Suprapubic skin (tissue), 4 donors: ENCODE data around the gene ISL2. TPM values are rescaled to one million over a fixed set of nuclear protein-coding genes. Genes with fewer than 3 reads are reported as not detected.

ENCODE experiments used
- DNase-seq, 2 donors: peaks; one replicate each; pipeline ENCODE4 v3.0.0-alpha.2; 2019; ENCODE audit warnings: low spot score in 2 of 2
- H3K27ac ChIP-seq: fragments of 200-600 bp; sonication (generic); one replicate; pipeline ENCODE4 v1.5.1; 2019
- H3K27me3 ChIP-seq: fragments of 200-600 bp; sonication (generic); one replicate; pipeline ENCODE4 v1.5.1; 2019
- H3K36me3 ChIP-seq: fragments of 200-600 bp; sonication (generic); one replicate; pipeline ENCODE4 v1.5.1; 2019
- H3K4me1 ChIP-seq: fragments of 200-600 bp; sonication (generic); one replicate; pipeline ENCODE4 v1.5.1; 2019
- H3K4me3 ChIP-seq: fragments of 200-600 bp; sonication (generic); one replicate; pipeline ENCODE4 v1.5.1; 2019; ENCODE audit warnings: mild to moderate bottlenecking
- H3K9me3 ChIP-seq: fragments of 200-600 bp; sonication (generic); one replicate; pipeline ENCODE4 v1.5.1; 2019
- EP300 ChIP-seq: sonication (generic); formaldehyde crosslinking; IDR thresholded peaks from one replicate; pipeline ENCODE4 v1.6.1; 2017; ENCODE audit warnings: antibody characterized with exemption
- POLR2A ChIP-seq, 2 donors: fragments of 450-650 bp; IDR thresholded peaks; one replicate each; pipeline ENCODE4 v1.6.1; 2017; ENCODE audit warnings: antibody characterized with exemption in 2 of 2, mild to moderate bottlenecking in 2 of 2, moderate library complexity in 2 of 2
- POLR2AphosphoS5 ChIP-seq, 3 donors: sonication (generic); formaldehyde crosslinking; IDR thresholded peaks; one replicate each; pipeline ENCODE4 v1.6.1; 2017; ENCODE audit warnings: antibody characterized with exemption in 3 of 3
- WGBS: methylation state at CpG from one replicate; pipeline ENCODE4 v1.1.5; 2018; 5-methylcytosine and 5-hydroxymethylcytosine counted together
- total RNA-seq, 4 donors: library from RNA; depleted of rRNA; stranded (reverse); fragments of >200 nt; gene quantifications; one replicate each; pipeline ENCODE4 v1.1.0, GENCODE V29; 2016
- TF ChIP-seq, protein P1 (sequence below), 2 donors: fragments of 200-600 bp in 1 of 2; fragments of 450-650 bp in 1 of 2; sonication (generic) in 1 of 2; IDR thresholded peaks; one replicate each; pipeline ENCODE4 v1.5.1; 2016 to 2019; ENCODE audit warnings: antibody characterized with exemption in 2 of 2, mild to moderate bottlenecking in 1 of 2, moderate library complexity in 1 of 2

The ISL2 gene
- total RNA-seq, 4 donors from 2014 or later: 0.76 TPM; not detected in 3

DNA sequence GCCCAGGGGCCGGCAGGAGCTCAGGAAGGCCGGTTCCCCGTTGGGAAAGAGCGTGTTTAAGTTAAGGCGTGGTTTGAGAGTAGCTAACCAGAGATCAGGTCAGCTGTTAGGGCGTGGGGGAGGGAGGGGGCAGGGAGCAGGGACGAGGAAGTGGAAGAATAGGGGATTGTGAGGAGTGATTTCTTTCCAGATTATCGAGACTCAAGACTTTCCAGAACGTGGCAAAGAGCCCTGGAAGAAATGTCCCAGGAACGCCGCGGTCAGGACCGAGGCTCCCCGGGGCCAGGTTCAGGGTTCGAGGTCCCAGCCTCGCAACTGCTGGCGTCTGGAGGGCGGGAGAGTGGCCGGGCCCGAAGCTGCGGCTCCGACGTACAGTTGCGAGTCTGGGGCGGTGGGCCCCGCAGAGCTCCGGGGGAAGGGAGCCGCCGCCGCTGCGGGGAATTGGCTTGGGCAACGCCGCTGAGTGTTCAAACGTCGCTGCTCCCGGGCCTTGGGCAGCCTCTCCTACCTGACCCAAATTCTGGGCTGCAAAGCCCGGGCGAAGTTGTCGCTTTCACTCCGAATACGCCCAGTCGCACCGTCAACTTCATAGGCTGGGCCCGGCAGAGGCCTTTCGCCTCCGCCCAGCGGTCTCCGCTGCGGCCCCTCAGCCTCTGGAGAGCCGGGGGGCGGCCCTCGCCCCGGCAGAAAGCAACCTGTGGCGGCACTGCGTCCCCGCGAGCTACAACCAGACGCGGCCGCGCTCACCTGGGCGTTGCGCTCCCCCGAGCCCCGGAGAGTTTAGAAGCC lies 9.5 kb downstream of the ISL2 start:
- no peak for DNase-seq
- Histone ChIP-seq H3K4me1 (peaks cover 45% of the 10 kb centered on the region), H3K9me3 (no peaks in the 10 kb centered on the region), H3K36me3 (no peaks in the 10 kb centered on the region), H3K4me3 (peak overlapping the region; percentile 50), H3K27ac (no peak overlapping the region), H3K27me3 (peaks cover 64% of the 10 kb centered on the region)
- TF ChIP-seq, protein P1, sequence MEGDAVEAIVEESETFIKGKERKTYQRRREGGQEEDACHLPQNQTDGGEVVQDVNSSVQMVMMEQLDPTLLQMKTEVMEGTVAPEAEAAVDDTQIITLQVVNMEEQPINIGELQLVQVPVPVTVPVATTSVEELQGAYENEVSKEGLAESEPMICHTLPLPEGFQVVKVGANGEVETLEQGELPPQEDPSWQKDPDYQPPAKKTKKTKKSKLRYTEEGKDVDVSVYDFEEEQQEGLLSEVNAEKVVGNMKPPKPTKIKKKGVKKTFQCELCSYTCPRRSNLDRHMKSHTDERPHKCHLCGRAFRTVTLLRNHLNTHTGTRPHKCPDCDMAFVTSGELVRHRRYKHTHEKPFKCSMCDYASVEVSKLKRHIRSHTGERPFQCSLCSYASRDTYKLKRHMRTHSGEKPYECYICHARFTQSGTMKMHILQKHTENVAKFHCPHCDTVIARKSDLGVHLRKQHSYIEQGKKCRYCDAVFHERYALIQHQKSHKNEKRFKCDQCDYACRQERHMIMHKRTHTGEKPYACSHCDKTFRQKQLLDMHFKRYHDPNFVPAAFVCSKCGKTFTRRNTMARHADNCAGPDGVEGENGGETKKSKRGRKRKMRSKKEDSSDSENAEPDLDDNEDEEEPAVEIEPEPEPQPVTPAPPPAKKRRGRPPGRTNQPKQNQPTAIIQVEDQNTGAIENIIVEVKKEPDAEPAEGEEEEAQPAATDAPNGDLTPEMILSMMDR (IDR thresholded peaks at IDR 0.05): no peak
- no peak for TF ChIP-seq EP300
- TF ChIP-seq POLR2A (IDR thresholded peaks at IDR 0.05): no peak
- TF ChIP-seq POLR2AphosphoS5 (IDR thresholded peaks at IDR 0.05): no peak
- WGBS: 7% methylated on average over 20 of the region's 65 CpGs

DNA sequence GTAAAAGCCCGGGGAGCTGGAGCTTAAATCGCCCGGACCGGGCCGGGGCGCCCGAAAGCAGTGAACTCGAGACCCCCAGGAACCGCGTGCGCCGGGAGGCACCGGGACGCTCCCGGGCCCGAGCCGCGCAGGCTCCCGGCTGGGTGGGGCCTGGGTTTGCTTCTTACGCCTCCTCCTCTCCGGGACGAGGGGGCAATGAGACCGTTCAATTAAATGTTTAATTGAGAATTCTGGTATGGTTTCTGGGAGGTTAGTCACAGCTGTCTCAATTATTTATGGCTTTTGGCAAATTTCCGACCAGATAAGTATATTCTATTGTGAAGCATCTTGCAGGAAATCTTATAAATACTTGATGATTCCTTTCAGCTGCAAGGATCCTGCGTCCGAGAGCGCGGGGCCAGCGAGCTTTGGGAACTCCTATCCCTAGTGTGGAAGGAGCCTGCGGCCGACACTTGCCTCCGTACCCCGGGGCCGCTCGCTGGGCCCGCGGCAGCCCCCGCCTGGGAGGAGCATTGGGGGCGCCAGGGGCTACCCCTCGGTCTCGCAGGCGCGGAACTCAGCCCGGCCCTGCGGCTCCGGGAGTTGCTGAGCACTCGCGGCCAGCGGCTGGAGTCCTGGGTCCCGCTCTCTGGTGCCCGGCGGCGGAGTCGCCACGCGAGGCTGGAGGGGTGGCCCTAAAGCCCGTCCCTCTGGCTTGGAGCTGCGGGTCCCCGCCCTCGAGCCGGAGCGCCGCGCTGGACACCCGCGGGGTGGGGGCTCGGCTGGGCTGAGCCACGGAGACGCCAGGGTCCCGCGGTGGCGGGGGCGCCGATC lies 10.3 kb downstream of the ISL2 start:
- H3K4me3 ChIP-seq: peak overlapping the region; percentile 50
- H3K27me3 ChIP-seq: peaks cover 56% of the 10 kb centered on the region
- H3K36me3 ChIP-seq: no peaks in the 10 kb centered on the region
- no peaks in the 10 kb centered on the region for H3K9me3 ChIP-seq
- no peak for DNase-seq
- no peak overlapping the region for H3K27ac ChIP-seq
- WGBS: 13% methylated on average over 33 of the region's 74 CpGs
- H3K4me1 ChIP-seq: peaks cover 37% of the 10 kb centered on the region
- TF ChIP-seq, protein P1 (IDR thresholded peaks at IDR 0.05): no peak
- no peak for TF ChIP-seq EP300
- no peak for TF ChIP-seq POLR2A (IDR thresholded peaks at IDR 0.05)
- no peak for TF ChIP-seq POLR2AphosphoS5 (IDR thresholded peaks at IDR 0.05)

DNA sequence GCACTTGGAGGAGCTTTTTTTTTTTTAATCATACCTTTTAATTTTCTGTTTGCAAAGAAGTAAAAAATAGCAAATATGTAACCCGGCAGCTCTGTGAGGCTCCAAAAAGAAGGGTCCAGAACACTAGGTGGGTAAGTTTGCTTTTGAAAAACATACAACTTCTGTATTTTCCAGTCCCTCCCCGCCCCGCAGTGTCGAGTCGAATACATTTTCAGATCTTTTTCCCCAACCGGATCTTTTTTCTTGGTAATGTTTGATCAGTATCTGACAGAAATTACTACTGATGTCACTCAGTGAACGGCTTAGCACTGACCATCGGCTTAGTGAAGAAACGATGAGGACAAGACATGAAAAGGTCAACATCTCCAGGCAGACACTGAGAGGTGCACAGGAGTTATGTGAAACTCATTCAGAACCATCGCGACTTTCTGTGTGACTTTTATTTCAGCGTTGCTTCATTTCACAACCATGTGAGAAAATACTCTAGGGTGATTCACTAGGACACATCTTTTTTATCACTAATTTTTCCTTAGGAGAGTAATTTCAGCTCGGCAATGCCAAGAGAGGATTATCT lies 11.0 kb downstream of the ISL2 start:
- Histone ChIP-seq H3K27ac (no peak overlapping the region), H3K27me3 (peaks cover 49% of the 10 kb centered on the region), H3K9me3 (no peaks in the 10 kb centered on the region), H3K36me3 (no peaks in the 10 kb centered on the region), H3K4me3 (no peak overlapping the region), H3K4me1 (peaks cover 30% of the 10 kb centered on the region)
- TF ChIP-seq EP300: no peak
- TF ChIP-seq POLR2AphosphoS5 (IDR thresholded peaks at IDR 0.05): no peak
- no peak for TF ChIP-seq POLR2A (IDR thresholded peaks at IDR 0.05)
- TF ChIP-seq, protein P1 (IDR thresholded peaks at IDR 0.05): no peak
- DNase-seq: no peak
- 94% methylated on average over 13 of the region's 13 CpGs for WGBS

DNA sequence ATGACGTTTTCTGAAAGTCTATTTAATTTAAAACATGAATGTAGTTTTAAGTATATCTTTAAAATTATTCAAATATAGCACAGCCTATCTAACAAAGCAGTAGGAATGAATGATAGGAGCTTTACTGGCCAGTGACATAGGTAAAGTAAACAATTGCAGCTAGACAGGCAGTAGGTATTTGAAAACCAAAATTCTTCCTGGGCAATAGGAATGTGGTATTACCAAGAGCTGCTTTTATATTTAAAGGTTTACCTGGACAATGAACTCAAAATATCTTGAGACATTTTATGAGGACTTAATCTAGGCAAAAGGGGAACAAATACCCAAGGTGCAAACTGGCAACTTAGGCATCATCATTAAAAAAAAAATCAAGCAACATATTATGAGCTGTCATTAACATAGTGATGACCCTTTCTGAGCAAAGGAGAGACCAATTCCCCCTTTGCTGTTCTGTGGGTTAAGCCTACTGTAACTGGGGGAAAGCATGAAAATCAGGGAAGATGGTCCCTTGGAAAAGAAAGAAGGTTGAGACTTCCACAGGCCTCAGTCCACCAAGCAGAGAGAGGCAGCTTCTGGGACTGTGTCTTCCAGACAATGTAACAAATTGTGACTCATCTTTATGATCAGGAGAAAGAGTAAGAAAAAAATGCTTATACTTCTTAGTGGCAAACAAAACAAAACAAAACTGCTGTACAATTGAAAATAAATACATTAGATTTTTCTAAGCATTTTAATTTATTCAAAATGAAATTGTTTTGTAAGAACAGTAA lies 12.9 kb downstream of the ISL2 start:
- TF ChIP-seq POLR2A (IDR thresholded peaks at IDR 0.05) (no peak), EP300 (no peak), POLR2AphosphoS5 (IDR thresholded peaks at IDR 0.05) (no peak)
- TF ChIP-seq, protein P1 (IDR thresholded peaks at IDR 0.05): no peak
- no peak for DNase-seq
- H3K27ac ChIP-seq: no peak overlapping the region
- no peaks in the 10 kb centered on the region for H3K9me3 ChIP-seq
- WGBS: 94% methylated on average over 1 of the region's 1 CpG
- peaks cover 30% of the 10 kb centered on the region for H3K27me3 ChIP-seq
- no peaks in the 10 kb centered on the region for H3K36me3 ChIP-seq
- peaks cover 19% of the 10 kb centered on the region for H3K4me1 ChIP-seq
- no peak overlapping the region for H3K4me3 ChIP-seq
